GM12891 (cell line): ENCODE data around the gene BAIAP3.

Experiments used
- PAX5 ChIP-seq: IDR thresholded peaks from 2 replicates; pipeline ENCODE4 v1.6.1; 2011; ENCODE audit warnings: low read length, moderate library complexity, mild to moderate bottlenecking; ENCODE audit not compliant: insufficient read depth, severe bottlenecking
- POLR2A ChIP-seq: IDR thresholded peaks from 2 replicates; pipeline ENCODE4 v1.6.1; 2011; ENCODE audit warnings: low read depth, low read length, control low read depth
- POLR2AphosphoS5 ChIP-seq: IDR thresholded peaks from 2 replicates; pipeline ENCODE4 v1.6.1; 2011; ENCODE audit warnings: low read depth, low read length, control low read depth
- POU2F2 ChIP-seq: IDR thresholded peaks from 2 replicates; pipeline ENCODE4 v1.6.1; 2011; ENCODE audit warnings: low read depth, mild to moderate bottlenecking, control low read depth, low read length, moderate library complexity
- SPI1 ChIP-seq: IDR thresholded peaks from 2 replicates; pipeline ENCODE4 v1.6.1; 2011; ENCODE audit warnings: low read depth, low read length, control low read depth
- TAF1 ChIP-seq: IDR thresholded peaks from 2 replicates; pipeline ENCODE4 v1.6.1; 2011; ENCODE audit warnings: low read depth, low read length, control low read depth

DNA sequence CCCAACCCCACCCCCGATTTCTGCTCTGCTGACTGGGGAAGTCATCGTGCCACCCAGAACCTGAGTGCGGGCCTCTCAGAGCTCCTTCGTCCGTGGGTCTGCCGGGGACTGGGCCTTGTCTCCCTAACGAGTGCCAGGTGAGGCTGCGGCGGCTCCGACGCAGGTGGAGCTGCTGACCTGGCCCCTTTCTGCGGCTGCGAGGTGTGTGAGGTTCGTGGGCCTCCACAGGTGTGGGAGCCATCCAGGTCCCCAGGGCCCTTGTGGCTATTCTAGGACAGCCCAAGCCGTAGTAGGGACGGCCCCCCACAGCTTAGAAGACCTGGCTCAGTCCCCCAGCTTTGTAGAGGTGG is 21.0 kb upstream of the BAIAP3 start:
- TF ChIP-seq POLR2A = no peak
- no peak for TF ChIP-seq TAF1
- no peak for TF ChIP-seq POLR2AphosphoS5
- TF ChIP-seq SPI1 = no peak
- TF ChIP-seq POU2F2 = no peak
- TF ChIP-seq PAX5 = no peak
